Neural crest cell (in vitro differentiated cells): Measurements from ENCODE around the gene AHCYL2. TPM values are rescaled to one million over a fixed set of nuclear protein-coding genes. Genes with fewer than 3 reads are reported as not detected.

ENCODE experiments used
- DNase-seq: peaks from one replicate; pipeline ENCODE4 v3.0.0; 2021; ENCODE audit warnings: low read depth, mixed read lengths, low spot score
- H3K27ac Mint-ChIP-seq: one replicate; pipeline ENCODE4 v1.8.0; 2021; ENCODE audit warnings: mild to moderate bottlenecking, mixed read lengths; ENCODE audit not compliant: unreplicated experiment
- H3K27me3 Mint-ChIP-seq: 2 replicates; pipeline ENCODE4 v1.8.0; 2021; ENCODE audit warnings: low read depth, mild to moderate bottlenecking, mixed read lengths
- H3K36me3 Mint-ChIP-seq: 2 replicates; pipeline ENCODE4 v1.8.0; 2021; ENCODE audit warnings: low read depth, mild to moderate bottlenecking, mixed read lengths
- H3K4me1 Mint-ChIP-seq: 2 replicates; pipeline ENCODE4 v1.8.0; 2021; ENCODE audit warnings: mixed read lengths
- H3K4me3 Mint-ChIP-seq: one replicate; pipeline ENCODE4 v1.8.0; 2021; ENCODE audit warnings: mild to moderate bottlenecking, mixed read lengths
- H3K9me3 Mint-ChIP-seq: 2 replicates; pipeline ENCODE4 v1.8.0; 2021; ENCODE audit warnings: mixed read lengths
- total RNA-seq: library from RNA; stranded (reverse); gene quantifications from 2 replicates; pipeline ENCODE4 v1.2.1, GENCODE V29; 2021
- TF ChIP-seq, protein P1 (sequence below): fragments of 200-600 bp; sonication (generic); conservative IDR thresholded peaks from 2 replicates; pipeline ENCODE4 v1.5.0; 2021; ENCODE audit warnings: antibody characterized with exemption, mild to moderate bottlenecking

Gene AHCYL2
- total RNA-seq, 1 donor from 2014 or later = 19.1 TPM

- Mint-ChIP-seq H3K4me3 (no peak overlapping the region), H3K27me3 (no peaks in the 10 kb centered on the region), H3K36me3 (no peaks in the 10 kb centered on the region), H3K9me3 (no peaks in the 10 kb centered on the region), H3K4me1 (peaks cover 15% of the 10 kb centered on the region), H3K27ac (no peak overlapping the region)
- DNase-seq = no peak
- TF ChIP-seq, protein P1, sequence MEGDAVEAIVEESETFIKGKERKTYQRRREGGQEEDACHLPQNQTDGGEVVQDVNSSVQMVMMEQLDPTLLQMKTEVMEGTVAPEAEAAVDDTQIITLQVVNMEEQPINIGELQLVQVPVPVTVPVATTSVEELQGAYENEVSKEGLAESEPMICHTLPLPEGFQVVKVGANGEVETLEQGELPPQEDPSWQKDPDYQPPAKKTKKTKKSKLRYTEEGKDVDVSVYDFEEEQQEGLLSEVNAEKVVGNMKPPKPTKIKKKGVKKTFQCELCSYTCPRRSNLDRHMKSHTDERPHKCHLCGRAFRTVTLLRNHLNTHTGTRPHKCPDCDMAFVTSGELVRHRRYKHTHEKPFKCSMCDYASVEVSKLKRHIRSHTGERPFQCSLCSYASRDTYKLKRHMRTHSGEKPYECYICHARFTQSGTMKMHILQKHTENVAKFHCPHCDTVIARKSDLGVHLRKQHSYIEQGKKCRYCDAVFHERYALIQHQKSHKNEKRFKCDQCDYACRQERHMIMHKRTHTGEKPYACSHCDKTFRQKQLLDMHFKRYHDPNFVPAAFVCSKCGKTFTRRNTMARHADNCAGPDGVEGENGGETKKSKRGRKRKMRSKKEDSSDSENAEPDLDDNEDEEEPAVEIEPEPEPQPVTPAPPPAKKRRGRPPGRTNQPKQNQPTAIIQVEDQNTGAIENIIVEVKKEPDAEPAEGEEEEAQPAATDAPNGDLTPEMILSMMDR = no peak
Observed at GRCh38 chr7:129375141-129375938, 150.5 kb downstream of the AHCYL2 start.

DNA sequence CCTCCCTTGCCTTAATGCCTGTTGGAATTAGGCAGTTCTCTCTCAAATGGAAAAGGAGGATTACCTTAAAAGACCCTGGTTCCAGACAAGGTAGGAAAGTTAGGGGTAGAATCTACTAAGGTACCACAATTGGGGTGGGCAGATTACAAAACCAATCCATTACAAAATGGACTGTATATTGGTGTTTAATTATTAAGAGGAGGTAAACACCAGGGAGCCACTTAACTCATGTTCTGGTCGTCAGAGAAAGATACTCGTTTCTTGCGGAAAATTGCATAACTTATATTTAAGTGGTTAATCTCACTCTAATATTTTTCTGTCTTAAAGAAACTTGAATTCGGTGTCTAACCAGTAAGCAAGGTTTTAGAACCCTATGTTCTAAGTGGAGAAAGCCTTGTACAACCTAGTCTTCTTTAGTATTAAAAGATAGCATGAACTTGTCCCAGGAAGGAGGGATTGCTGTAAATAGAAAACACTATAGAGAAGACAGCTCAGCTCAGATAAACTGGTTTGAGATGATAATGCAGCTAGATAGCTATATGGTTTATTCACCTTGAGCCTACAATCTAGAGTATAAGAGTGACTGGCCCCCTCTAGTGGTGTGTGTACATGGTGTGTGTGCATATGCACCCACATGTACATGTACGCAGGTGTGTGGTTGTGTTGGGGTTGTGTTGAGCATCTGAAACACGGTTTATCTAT is 151.4 kb downstream of the AHCYL2 start:
- Mint-ChIP-seq H3K36me3 (no peaks in the 10 kb centered on the region), H3K9me3 (no peaks in the 10 kb centered on the region), H3K4me3 (no peak overlapping the region), H3K27ac (no peak overlapping the region), H3K4me1 (peaks cover 12% of the 10 kb centered on the region), H3K27me3 (no peaks in the 10 kb centered on the region)
- TF ChIP-seq, protein P1 = peak; percentile 68
- peak; percentile 26 for DNase-seq

GRCh38 chr7:129376778-129377700 is 152.2 kb downstream of the AHCYL2 start:
- Mint-ChIP-seq H3K27ac (no peak overlapping the region), H3K4me1 (peaks cover 12% of the 10 kb centered on the region)

DNA sequence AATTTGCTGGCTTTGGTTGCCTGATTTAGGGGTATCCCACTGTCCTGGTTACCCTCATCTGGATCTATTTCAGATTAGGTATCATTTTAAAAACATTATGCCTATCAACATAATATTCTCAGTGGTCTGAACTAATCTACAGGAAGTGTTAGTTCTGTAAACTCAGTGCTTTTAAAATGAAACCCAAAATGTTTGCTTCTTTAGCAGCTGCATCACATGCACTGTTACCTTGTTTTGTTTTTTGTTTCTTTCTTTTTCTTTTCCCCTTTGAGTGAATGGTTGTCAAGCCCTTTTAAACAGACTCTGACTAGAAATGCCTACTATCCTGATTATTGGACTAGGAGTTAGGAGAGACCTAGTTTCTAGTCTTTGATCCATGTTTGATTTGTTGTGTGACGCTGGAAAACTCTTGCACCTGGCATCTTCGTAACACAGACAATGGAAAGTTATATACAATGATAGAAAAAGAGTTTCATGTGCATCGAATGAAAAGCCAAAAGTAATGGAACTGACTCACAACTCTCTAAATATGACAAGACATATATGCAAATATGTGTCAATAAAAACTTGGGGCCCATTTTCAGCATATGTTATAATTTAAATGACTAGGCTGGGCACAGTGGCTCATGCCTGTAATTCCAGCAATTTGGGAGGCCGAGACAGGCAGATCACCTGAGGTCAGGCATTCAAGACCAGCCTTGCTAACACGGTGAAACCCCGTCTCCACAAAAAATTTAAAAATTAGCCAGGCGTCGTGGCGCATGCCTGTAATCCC is 157.1 kb downstream of the AHCYL2 start:
- H3K4me3 Mint-ChIP-seq = no peak overlapping the region
- H3K4me1 Mint-ChIP-seq = no peaks in the 10 kb centered on the region
- TF ChIP-seq, protein P1 = no peak
- no peaks in the 10 kb centered on the region for H3K36me3 Mint-ChIP-seq
- no peak overlapping the region for H3K27ac Mint-ChIP-seq
- no peak for DNase-seq
- H3K9me3 Mint-ChIP-seq = no peaks in the 10 kb centered on the region
- no peaks in the 10 kb centered on the region for H3K27me3 Mint-ChIP-seq

More at GRCh38 chr7:129376778-129377700, 152.2 kb downstream of the AHCYL2 start:
- no peaks in the 10 kb centered on the region for H3K9me3 Mint-ChIP-seq
- H3K4me3 Mint-ChIP-seq = no peak overlapping the region
- H3K27me3 Mint-ChIP-seq = no peaks in the 10 kb centered on the region
- H3K36me3 Mint-ChIP-seq = no peaks in the 10 kb centered on the region
- no peak for DNase-seq
- TF ChIP-seq, protein P1 = peak; percentile 28
